ENCODE results near the gene AHCTF1.

DNA sequence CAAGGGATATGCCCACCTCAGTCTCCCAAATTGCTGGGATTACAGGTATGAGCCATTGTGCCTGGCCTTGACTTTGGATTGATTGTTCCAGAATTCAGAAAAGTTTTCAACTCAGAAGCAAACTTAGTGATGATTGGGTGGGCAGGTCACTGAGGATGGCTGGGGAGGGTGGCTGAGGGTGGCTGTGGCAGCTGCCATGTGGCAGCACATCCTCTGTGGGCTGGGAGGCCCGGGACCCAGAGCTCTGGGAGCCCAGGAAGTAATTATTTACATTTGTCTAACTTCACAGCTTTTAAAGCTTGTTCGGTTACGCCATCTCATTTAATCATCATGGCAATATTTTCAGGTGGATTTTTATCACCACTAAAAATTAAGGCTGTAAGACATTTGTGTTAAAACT lies 131.4 kb downstream of the AHCTF1 start:
- TF ChIP-seq, protein P1, sequence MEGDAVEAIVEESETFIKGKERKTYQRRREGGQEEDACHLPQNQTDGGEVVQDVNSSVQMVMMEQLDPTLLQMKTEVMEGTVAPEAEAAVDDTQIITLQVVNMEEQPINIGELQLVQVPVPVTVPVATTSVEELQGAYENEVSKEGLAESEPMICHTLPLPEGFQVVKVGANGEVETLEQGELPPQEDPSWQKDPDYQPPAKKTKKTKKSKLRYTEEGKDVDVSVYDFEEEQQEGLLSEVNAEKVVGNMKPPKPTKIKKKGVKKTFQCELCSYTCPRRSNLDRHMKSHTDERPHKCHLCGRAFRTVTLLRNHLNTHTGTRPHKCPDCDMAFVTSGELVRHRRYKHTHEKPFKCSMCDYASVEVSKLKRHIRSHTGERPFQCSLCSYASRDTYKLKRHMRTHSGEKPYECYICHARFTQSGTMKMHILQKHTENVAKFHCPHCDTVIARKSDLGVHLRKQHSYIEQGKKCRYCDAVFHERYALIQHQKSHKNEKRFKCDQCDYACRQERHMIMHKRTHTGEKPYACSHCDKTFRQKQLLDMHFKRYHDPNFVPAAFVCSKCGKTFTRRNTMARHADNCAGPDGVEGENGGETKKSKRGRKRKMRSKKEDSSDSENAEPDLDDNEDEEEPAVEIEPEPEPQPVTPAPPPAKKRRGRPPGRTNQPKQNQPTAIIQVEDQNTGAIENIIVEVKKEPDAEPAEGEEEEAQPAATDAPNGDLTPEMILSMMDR (IDR thresholded peaks at IDR 0.05): no peak
- TF ChIP-seq POLR2A (IDR thresholded peaks at IDR 0.05) (no peak), EP300 (IDR thresholded peaks at IDR 0.05) (no peak)
